Stimulated activated CD4-positive, alpha-beta T cell treated with anti-CD3 and anti-CD28 coated beads, Interleukin-2, amount 100 ng/mL, for 24 hours (primary cell): ENCODE data around the gene RRAD.
A peak's percentile ranks its signal among the peaks of the same experiment; 100 is the strongest.

ENCODE experiments used
- DNase-seq, 2 donors: peaks; one replicate each; pipeline ENCODE4 v3.0.0-alpha.2; 2020

The RRAD gene

DNA sequence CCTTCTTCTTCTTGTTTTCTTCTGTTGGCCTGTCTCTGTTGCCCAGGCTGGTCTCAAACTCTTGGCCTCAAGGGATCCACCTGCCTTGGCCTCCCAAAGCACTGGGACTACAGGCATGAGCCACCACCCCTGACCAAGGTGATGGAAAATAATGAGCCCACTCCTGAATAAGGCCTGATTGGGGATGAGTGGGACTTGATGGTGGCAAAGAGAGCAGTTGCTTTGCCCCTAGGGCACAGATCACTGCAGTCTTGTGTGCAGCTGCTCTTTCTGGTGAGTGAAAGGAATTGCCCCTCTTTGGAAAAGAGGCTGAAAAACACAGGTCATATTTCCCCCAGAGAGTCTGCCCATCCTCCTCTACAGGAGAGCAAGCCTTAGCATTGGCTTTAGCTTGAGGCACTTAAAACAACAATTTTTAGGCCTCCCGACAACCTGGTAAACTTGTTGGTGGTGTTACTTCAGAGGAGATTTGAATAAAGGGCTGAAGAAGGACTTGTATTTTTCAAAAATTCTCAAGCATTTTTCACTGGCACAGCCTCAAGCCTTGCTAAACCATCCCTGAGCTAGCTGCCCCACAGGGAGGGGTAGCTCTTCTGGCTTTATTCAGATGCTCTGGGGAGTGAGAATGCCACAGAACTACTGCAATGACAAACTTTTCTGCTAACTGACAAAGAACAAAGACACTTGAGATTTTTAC, 51.1 kb downstream of the RRAD start:
- peak in 1 of 2 donors; percentile 12 for DNase-seq

DNA sequence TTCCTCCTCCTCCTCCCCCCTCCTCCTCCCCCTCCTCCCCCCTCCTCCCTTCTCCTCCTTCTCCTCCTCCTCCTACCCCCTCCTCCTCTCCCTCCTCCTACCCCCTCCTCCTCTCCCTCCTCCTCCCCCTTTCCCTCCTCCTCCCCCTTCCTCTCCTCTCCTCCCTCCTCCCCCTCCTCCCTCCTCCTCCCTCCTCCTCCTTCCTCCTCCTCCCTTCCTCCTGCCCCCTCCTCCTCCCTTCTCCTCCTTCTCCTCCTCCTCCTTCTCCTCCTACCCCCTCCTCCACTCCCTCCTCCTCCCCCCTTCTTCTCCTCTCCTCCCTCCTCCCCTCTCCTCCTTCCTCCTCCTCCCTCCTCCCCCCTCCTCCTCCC, 51.7 kb downstream of the RRAD start:
- no peak for DNase-seq

DNA sequence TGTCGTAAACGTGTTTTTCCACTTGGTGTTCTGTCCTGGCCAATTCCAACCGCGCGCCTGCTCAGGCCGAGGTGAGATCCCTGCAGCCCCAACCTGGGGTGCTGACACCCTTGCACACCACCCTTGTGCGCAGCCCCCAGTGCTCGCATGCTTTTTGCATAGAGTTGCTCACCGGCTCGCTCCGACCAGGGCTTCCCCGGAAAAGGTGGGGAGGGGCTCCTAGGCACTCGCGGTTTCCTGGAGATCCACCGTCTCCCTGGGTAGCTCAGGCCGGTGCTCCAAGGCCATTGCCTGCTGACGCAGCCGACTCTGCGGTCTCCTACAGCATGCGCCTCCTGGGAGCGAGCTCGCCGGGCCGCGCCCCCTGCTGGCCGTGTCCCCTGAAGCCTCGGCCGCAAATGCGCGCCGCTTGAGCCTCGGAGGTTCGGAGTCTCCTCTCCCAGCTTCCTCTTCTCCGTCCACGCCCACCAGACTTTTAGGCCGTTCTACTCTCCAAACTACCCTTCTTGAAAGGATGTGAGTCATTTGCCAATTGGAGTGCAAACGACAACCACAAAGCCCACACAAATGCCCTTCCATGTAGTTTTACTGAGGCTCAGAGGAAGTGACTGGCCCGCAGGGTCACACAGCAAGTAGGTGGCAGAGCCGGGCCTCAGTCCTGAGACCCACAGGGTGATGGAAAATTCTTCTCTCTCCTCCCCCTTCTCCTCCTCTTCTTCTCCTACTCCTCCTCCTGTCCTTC, 52.2 kb downstream of the RRAD start:
- peak; percentile 90 to 97 for DNase-seq

DNA sequence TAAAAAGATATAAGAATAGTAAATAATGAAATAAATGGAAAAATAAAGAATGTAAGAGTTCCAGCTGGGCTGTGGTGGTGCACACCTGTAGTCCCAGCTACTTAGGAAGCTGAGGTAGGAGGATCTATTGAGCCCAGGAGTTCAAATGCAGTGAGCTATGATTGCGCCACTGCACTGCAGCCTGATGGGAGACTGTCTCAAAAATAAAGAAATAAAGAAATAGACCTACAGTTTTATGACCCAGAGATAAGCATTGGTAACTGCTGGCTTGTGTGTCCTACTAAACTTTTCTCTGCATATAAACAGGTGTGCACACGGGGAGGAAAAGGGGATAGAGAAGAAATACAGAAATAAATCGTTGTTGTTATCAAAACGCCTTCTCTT, 52.8 kb downstream of the RRAD start:
- DNase-seq: no peak

DNA sequence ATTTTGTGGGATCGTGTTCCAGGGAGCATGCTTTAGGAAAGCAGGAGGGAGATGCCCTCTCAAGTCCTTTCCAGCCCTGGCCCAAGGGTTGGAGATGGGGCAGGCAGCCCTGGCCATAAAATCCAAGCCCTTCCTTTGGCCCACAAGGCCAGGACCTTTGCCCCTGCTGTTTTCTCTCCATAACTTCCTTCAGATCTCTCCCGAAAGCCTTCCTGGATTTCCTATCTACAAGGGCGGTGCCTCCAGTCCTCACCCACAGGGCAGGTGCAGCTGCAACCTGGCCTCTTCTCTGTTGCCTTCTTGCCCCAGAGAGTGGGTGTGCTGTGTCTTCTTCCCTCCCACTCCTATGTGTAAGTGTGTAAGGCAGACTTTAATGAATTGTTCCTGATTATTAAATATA, 53.5 kb downstream of the RRAD start:
- DNase-seq: no peak
